D341Med (cell line): ENCODE data around the gene PCSK5.
"Not testable (repeated sequence)": the region's sequence is repeated elsewhere in the genome, so short reads cannot be mapped to it uniquely, and the experiment has no call there.

Experiments
- DNase-seq: peaks from one replicate; pipeline ENCODE4 v3.0.0; 2012; ENCODE audit warnings: low spot score

The PCSK5 gene

GRCh38 chr9:76249309-76249708, 358.8 kb downstream of the PCSK5 start:
- DNase-seq = no peak

GRCh38 chr9:76255781-76256455, 365.4 kb downstream of the PCSK5 start:
- no peak for DNase-seq

DNA sequence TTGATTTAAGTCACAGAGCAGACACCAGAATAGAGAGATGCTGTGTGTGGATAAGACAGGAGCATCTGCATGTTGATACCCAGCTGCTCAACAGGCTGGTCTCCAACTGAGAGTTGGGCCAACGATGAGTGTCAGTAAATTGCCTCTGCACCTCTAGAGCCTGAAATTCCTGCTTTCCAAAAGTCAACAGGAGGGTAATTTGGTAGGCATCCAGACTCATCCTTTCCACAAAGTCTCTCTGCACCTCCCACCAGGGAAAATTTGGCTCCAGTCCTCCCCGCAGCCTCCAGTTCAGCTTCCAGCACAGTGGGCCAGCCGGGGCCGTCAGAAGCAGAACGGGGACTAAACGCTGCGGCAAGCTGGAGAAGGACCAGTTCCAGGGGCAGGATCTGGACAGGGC, 366.8 kb downstream of the PCSK5 start:
- DNase-seq = no peak

DNA sequence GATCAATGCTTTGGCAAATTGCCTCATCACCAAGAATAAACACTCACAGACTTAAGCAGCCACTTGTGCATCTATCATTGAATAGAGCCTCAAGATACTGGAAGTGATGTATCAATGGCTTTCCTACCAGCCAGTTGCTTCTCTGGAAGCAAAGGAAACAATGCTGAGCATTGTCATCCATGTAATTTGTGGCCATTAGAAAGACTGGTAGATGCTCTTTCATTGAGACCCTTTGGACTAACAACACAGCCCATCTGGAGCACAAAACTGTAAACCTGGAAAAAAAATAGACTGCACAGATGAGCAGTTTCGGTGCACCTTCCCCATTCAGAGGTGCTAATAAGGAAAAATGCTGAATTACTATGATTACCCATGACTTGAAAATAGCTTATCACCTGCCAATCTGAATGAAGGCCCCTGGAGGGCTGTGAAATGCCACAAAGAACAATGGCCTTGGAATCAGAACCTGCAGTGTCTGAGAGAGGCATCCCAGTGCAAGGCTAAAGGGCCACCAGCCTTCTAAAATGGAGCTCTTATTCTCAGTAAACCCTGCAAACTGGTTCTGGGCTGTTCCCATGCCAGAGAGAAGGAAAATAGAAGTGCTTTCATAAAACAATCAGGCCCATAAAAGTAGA, 376.3 kb downstream of the PCSK5 start:
- DNase-seq = no peak

GRCh38 chr9:76267284-76267652, 376.8 kb downstream of the PCSK5 start:
- DNase-seq = no peak

DNA sequence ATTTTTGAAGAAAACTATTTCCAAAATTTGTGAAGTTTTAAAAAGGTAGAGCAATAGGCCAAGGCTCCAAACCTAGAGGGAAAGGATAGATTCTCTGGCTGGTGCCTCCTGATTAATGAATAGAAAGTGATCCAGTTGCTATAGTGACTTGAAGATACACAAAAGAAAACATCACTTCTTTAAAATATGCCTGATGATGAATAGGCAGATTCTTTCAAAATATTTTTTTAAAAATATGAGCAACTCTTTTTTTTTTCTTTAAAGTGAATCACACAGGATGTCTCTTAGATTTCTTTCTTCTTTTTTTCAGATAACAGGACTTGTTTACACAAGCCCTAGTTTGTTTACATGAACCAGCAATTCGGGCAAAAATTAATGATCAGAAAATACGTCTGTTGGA, 379.3 kb downstream of the PCSK5 start:
- no peak for DNase-seq

GRCh38 chr9:76271755-76272154, 381.3 kb downstream of the PCSK5 start:
- no peak for DNase-seq

DNA sequence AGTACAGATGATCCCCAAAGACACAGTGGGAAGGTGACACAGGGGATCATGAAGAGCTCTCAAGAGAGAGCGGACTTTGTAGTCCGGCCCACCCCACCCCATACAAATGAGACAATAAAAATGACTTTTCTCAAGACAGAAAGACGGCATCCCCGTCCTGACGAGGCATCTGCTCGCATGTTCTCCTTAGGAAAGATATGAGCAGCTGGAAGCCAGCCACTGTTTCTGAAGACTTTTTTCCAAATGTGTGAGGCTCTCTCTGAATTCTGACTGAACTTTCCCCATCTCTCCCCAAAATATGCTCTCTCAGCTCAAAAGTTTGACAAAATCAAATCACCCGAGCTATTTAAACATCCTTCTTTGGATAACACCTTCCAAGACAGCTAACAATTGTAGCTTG, 398.6 kb downstream of the PCSK5 start:
- DNase-seq = no peak

DNA sequence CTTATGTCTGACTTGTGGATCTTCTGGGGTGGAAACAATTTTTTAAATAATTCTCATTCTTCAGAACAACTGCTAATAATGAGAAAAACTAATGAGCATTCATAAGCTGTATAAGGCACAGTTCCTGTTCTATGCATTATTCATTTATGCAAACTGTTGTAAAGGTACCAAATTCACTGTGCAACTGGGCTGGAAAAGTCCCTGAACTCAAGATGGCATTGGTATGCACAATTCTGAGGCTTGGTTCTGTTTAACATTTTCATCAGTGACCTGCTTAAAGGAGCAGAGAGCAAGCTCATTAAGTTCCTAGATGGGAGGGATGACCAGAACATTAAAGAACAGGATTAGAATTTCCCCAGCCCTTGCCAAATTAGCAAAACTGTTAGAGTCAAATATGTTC, 399.2 kb downstream of the PCSK5 start:
- DNase-seq = no peak

DNA sequence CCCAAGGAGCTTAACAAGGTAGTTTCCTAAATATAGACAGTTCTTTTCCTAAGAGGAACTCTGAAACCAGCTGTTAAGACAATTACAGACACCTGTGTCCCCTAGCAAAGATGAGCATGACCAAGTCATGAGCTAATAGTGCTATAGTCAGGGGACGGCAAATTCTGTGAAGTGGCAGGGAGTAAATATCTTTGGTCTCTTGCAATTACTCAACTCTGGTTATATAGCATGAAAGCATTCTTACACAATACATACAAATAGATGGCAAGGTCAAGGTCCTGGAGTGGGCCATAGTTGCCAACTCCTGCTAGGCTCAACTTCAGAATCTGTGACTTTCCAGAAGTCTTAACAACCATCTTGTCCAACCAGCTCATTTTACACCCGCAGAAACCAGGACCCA, 400.1 kb downstream of the PCSK5 start:
- DNase-seq = no peak

DNA sequence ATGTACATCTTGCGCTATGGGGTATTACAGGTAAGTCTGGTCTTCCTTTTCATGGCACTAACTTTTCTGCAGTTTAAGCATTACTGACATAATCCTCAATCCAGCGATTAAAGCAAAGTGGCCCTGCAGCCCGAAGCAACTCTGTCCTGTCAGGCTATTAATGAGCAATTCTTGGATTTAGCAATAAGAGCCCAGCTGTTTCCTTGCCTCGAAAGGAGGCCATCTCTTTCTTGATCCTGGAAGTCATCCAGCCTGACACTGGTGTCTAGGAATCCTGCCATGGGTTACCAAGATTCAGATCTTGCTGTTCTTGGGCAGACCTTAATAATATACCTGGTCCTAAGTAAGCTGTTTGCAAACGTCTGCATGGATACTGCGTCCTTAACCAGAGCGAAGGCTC, 401.8 kb downstream of the PCSK5 start:
- DNase-seq = no peak

DNA sequence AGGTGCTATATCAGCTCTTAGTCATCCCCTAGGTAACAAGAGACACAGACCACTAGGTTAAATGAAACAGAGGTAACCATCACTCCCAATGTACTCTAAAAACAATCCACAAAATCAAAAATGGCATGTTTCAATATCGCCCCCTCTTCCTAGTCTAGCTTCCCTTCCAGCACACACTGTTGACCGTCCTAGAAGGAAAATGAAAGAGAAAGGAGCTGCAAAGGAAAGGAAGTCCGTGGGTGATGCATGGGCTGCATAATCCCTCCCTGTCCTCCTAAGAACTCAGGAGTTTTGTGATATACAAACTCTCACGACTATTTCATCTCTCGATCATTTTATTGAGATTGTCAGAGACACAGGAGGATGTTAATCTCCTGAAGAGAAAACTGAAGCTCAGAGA, 402.2 kb downstream of the PCSK5 start:
- DNase-seq = no peak

GRCh38 chr9:76294301-76294700, 403.8 kb downstream of the PCSK5 start:
- DNase-seq = no peak

DNA sequence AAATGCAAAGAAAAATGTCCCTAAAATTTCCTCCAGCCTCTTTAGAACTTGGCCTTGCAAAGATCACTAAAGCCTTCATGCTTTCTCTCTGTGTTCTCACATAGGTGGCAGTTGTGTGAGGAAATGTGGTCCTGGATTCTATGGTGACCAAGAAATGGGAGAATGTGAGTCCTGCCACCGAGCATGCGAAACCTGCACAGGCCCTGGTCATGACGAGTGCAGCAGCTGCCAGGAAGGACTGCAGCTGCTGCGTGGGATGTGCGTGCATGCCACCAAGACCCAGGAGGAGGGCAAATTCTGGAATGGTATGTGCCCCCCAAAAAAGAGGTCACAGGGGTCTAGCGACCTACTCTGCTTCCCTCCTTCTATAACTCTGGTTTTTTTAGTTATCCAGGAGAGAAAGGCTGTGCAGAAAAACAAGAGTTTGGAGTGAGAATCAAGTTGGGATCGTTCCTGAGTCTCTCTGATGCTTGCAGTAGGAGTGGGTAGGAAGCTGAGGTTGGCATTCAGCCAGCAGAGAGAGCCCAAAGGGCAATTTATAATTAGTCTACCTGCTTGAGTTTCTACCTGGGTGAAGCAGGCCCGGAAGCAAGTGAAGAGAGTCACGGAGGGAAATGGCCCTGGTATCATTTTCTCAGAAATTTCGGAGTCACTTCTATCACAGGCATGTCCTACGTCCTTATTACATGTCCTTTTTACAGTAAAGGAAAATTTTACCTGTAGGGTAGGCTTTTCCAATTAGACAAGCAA, 406.3 kb downstream of the PCSK5 start:
- DNase-seq = no peak

GRCh38 chr9:76297721-76298239, 407.3 kb downstream of the PCSK5 start:
- no peak for DNase-seq

DNA sequence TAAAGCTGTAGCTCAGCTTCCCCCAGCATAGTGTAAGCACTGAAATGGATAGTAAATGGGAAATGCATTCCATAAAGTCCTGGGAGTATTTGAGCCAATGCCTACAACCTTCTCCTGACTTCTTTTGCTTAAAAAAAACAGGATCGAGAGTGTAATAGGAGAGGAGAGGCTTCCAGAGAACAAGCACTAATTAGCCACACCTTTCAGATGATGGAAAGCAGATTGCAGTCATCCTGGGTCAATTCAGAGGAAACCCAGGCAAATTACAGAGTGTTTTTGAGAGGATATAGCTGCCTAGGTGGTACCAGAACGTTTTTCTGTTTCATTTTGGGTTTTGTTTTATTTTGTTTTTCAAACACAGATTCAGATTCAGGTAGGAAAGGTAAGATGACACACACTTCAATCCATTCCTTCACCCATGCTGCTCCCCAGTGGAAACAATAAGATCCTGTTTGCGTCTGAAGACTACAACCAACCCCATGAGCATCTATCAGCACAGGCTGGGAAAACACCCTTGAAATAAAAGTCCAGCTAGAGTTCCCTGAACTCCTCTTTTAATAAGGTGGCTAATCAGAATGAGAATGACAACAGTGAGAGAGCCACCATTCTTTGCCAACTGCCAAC, 408.2 kb downstream of the PCSK5 start:
- DNase-seq = no peak

DNA sequence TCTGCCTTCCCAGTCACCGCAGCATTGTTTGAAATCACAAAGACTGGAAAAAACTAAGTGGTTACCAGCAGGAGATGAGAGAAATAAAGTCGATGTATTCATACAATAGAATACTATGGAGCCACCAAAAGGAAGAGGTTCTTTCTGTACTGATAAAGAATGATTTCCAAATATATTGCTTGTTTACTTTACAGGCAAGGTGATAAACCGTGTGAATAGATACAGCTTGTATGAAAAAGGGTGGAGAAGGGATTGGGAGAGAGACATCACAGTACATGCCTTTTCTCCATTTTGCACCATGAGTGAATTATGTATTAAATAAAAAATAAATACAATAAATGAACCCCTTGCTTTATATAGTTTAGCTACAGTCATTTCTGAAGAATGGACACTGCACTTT, 412.1 kb downstream of the PCSK5 start:
- no peak for DNase-seq

DNA sequence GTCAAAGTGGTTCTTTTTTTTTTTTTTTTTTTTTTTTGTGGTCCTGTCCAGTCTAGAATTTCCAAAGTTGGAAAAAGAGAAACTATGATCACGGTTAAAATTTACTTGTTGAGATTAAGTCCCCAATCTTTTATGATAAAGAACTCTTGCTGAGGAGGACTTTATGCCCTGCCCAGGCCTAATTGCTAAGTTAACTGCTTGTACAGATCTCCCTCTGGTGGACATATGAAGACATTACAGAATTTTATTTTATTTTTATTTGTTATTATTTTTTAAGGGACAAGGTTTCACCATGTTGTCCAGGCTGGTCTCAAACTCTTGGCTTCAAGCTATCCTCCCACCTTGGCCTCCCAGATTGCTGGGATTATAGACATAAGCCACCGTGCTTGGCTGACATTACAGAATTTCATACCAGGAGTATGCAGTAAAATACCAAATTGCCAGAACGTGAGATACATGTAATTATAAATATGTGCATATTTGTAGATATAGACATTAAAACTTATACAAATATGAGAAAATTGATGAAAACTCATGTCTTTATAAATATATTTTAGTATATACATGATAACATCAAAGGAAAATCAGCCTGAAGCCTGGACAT, 412.6 kb downstream of the PCSK5 start:
- DNase-seq = no peak

DNA sequence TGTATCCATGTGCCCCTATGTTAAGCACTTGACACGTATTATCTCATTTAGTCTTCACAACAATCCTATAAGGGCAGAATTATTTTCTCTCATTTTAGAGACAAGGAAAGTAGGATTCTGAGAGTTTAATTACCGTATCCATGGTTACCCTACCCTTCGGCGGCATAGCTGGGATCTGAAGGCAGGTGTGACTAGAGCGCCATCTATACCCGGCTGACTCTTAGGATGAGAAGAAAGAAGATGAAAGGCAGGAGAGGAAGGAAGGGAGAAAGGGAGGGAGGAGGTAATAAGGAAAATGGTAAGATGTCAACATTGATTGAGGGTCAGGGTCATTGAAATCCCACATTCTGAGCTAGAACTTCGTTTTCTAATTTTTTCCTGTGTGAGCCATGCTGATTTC, 416.6 kb downstream of the PCSK5 start:
- DNase-seq = not testable (repeated sequence)

- no peak for DNase-seq
These were observed 420.1 kb downstream of the PCSK5 start for GRCh38 chr9:76310577-76310976.

GRCh38 chr9:76310991-76311390, 420.5 kb downstream of the PCSK5 start:
- DNase-seq = no peak

DNA sequence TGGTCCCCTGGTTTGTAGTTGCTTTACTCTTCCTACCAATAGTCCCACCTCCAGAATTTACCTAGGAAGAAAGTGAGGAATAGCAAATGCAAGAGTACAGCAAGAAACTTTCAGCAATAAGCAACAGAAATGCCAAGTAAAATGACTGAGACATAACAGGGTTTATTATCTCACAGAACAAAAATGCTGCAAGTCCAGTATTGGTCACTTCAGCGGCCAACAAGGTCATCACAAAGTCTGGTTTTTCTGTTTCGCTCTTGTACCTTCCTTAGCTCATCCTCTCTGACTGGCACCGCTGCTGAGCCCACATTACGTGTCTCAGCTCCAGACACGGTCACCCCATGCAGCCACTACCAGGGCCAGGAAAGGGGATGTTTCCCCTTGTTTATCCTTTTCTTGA, 421.1 kb downstream of the PCSK5 start:
- DNase-seq = no peak
